ENCODE data around the gene NRXN3.

GRCh38 chr14:79487632-79488031 lies 1317.5 kb downstream of the NRXN3 start:
- TF ChIP-seq, protein P1, sequence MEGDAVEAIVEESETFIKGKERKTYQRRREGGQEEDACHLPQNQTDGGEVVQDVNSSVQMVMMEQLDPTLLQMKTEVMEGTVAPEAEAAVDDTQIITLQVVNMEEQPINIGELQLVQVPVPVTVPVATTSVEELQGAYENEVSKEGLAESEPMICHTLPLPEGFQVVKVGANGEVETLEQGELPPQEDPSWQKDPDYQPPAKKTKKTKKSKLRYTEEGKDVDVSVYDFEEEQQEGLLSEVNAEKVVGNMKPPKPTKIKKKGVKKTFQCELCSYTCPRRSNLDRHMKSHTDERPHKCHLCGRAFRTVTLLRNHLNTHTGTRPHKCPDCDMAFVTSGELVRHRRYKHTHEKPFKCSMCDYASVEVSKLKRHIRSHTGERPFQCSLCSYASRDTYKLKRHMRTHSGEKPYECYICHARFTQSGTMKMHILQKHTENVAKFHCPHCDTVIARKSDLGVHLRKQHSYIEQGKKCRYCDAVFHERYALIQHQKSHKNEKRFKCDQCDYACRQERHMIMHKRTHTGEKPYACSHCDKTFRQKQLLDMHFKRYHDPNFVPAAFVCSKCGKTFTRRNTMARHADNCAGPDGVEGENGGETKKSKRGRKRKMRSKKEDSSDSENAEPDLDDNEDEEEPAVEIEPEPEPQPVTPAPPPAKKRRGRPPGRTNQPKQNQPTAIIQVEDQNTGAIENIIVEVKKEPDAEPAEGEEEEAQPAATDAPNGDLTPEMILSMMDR (IDR thresholded peaks at IDR 0.05; ENCODE audit: poor library complexity, severe bottlenecking) = no peak
- TF ChIP-seq EZH2 (IDR thresholded peaks at IDR 0.05; ENCODE audit: borderline replicate concordance, insufficient read depth, low read length, poor library complexity, severe bottlenecking) = no peak
- no peak for TF ChIP-seq POLR2AphosphoS5 (IDR thresholded peaks at IDR 0.05)
- TF ChIP-seq REST (IDR thresholded peaks at IDR 0.05; ENCODE audit: borderline replicate concordance) = no peak
- TF ChIP-seq SMC3 (conservative IDR thresholded peaks at IDR 0.05; ENCODE audit: poor library complexity) = no peak
